ENCODE data around the gene GABRA1. TPM values are rescaled to one million over a fixed set of nuclear protein-coding genes. Genes with fewer than 3 reads are reported as not detected.

The GABRA1 gene
- total RNA-seq, 2 donors from 2014 or later, result not detected

DNA sequence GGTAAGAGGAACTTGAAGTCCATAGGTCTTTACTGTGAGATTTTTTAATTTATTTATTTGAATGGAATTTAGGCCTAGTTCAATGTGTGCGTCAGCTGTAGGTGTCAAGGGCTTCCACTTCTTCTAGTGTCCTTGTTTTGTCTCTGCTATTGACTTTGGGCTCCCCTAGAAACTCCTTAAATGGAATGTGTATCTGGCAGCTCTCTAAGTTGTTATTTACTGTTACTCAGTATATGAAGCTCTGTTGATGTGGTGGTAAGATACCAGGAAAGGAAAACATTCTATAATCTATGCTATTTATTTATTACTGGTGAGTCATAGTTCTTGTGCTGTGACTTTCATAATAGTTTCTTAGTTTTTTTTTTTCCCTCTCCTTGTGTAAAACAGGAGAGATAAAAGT lies 97.1 kb downstream of the GABRA1 start:
- no peaks in the 10 kb centered on the region for H3K9me3 ChIP-seq
- H3K36me3 ChIP-seq, result no peaks in the 10 kb centered on the region
- H3K4me1 ChIP-seq (ENCODE audit: control insufficient read depth in 1 of 2, low read depth in 2 of 2), result no peaks in the 10 kb centered on the region
- DNase-seq (ENCODE audit: low spot score) (no peak), ATAC-seq (ENCODE audit: insufficient number of reproducible peaks, low FRiP score, low read depth) (no peak)
- TF ChIP-seq, protein P1, sequence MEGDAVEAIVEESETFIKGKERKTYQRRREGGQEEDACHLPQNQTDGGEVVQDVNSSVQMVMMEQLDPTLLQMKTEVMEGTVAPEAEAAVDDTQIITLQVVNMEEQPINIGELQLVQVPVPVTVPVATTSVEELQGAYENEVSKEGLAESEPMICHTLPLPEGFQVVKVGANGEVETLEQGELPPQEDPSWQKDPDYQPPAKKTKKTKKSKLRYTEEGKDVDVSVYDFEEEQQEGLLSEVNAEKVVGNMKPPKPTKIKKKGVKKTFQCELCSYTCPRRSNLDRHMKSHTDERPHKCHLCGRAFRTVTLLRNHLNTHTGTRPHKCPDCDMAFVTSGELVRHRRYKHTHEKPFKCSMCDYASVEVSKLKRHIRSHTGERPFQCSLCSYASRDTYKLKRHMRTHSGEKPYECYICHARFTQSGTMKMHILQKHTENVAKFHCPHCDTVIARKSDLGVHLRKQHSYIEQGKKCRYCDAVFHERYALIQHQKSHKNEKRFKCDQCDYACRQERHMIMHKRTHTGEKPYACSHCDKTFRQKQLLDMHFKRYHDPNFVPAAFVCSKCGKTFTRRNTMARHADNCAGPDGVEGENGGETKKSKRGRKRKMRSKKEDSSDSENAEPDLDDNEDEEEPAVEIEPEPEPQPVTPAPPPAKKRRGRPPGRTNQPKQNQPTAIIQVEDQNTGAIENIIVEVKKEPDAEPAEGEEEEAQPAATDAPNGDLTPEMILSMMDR (IDR thresholded peaks at IDR 0.05), result no peak
- no peaks in the 10 kb centered on the region for H3K27me3 ChIP-seq (replicated peaks; ENCODE audit: insufficient read depth)
- H3K27ac ChIP-seq, result no peak overlapping the region
- H3K4me3 ChIP-seq, result no peak overlapping the region

DNA sequence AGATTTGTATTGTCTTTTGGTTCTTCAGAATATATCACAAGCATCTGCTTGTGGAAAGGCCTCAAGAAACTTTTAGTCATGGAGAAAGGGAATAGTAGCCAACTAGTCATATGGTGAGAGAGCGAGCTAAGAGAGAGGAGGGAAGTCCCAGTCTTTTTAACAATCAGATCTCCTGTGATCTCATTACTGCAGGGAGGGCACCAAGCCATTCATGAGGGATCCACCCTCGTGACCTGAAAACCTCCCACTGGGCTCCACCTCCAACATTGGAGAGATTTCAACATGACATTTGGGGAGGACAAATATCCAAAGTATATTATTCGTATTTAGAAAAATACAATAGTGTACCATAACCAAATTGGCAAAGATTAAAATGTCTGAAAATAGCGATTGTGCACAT lies 99.0 kb downstream of the GABRA1 start:
- DNase-seq (ENCODE audit: low spot score) (no peak), ATAC-seq (ENCODE audit: insufficient number of reproducible peaks, low FRiP score, low read depth) (no peak)
- Histone ChIP-seq H3K9me3 (no peaks in the 10 kb centered on the region), H3K4me3 (no peak overlapping the region), H3K36me3 (no peaks in the 10 kb centered on the region), H3K27ac (no peak overlapping the region), H3K27me3 (replicated peaks; ENCODE audit: insufficient read depth) (no peaks in the 10 kb centered on the region), H3K4me1 (ENCODE audit: control insufficient read depth in 1 of 2, low read depth in 2 of 2) (no peaks in the 10 kb centered on the region)
- TF ChIP-seq, protein P1 (IDR thresholded peaks at IDR 0.05), result no peak

Other genes starting within 250 kb of the GABRA1 start
- not detected for gene GABRA6, start 162.4 kb upstream of the GABRA1 start, total RNA-seq
- not detected for gene GABRG2, start 219.7 kb downstream of the GABRA1 start, total RNA-seq